ENCODE data around the gene SMYD4. TPM values are rescaled to one million over a fixed set of nuclear protein-coding genes. Genes with fewer than 3 reads are reported as not detected.
"Not testable (repeated sequence)": the region's sequence is repeated elsewhere in the genome, so short reads cannot be mapped to it uniquely, and the experiment has no call there.

The SMYD4 gene
- total and polyA plus RNA-seq, 2 donors (not counting 1 experiment from before 2014, with no cell fraction given) = 5.1 to 11.6 TPM

GRCh38 chr17:1802429-1802828 is 27.3 kb downstream of the SMYD4 start:
- no peak overlapping the region for H3K9ac ChIP-seq (ENCODE audit: insufficient read depth, low read length)
- H3K27me3 ChIP-seq (ENCODE audit: control insufficient read depth, insufficient read depth, low read length) = no peaks in the 10 kb centered on the region
- H3K79me2 ChIP-seq (ENCODE audit: control insufficient read depth, insufficient read depth, low read length) = no peaks in the 10 kb centered on the region
- H3K4me3 ChIP-seq (replicated peaks in 1 of 4; ENCODE audit: control extremely low read depth in 1 of 4, insufficient read depth in 1 of 4, low read depth in 3 of 4, low read length in 4 of 4) = no peak overlapping the region
- H3K9me3 ChIP-seq (ENCODE audit: control insufficient read depth, insufficient read depth, low read depth, low read length) = no peaks in the 10 kb centered on the region
- TF ChIP-seq CTCF (conservative IDR thresholded peaks at IDR 0.05 in 1 of 2, IDR thresholded peaks at IDR 0.05 in 1 of 2; ENCODE audit: low read depth in 1 of 2, low read length in 2 of 2) (no peak), EZH2 (IDR thresholded peaks at IDR 0.05; ENCODE audit: low read length, missing control alignments) (no peak)
- peaks cover 4% of the 10 kb centered on the region for H3K36me3 ChIP-seq (ENCODE audit: control insufficient read depth, insufficient read depth, low read length)
- H3K4me2 ChIP-seq (ENCODE audit: extremely low read depth, insufficient read depth, low read length) = no peak overlapping the region
- no peak overlapping the region for H3K27ac ChIP-seq (ENCODE audit: insufficient read depth, low read length)
- no peak for DNase-seq (ENCODE audit: low read depth in 2 of 2)
- no peak overlapping the region for H2AFZ ChIP-seq (ENCODE audit: low read length)
- H4K20me1 ChIP-seq (ENCODE audit: control insufficient read depth, extremely low read depth, insufficient read depth, low read length) = no peaks in the 10 kb centered on the region
- no peaks in the 10 kb centered on the region for H3K4me1 ChIP-seq (ENCODE audit: control insufficient read depth, extremely low read depth, insufficient read depth, low read length)

DNA sequence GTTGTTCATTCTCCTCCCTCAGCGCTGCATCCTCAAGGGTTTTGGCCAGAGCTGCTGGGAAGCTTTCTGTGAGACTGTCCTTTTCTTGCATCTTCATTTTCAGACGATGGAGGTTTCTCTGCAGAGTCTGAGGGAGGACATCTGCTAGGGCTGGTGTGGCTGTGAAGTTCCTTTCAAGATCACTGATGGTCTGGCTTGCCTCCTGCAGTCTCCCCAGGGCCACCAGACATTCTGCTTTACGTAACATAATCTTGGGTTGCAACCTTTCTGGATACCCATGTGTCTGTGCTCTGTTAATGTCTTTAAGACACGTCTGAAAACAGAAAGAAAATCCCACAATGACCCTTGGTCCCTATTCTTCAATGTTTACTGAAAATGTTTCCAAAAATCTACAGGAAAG is 29.0 kb downstream of the SMYD4 start:
- H3K4me2 ChIP-seq (ENCODE audit: extremely low read depth, insufficient read depth, low read length) = no peak overlapping the region
- no peaks in the 10 kb centered on the region for H3K27me3 ChIP-seq (ENCODE audit: control insufficient read depth, insufficient read depth, low read length)
- peaks cover 4% of the 10 kb centered on the region for H3K36me3 ChIP-seq (ENCODE audit: control insufficient read depth, insufficient read depth, low read length)
- H3K9me3 ChIP-seq (ENCODE audit: control insufficient read depth, insufficient read depth, low read depth, low read length) = no peaks in the 10 kb centered on the region
- no peak overlapping the region for H3K9ac ChIP-seq (ENCODE audit: insufficient read depth, low read length)
- H3K4me1 ChIP-seq (ENCODE audit: control insufficient read depth, extremely low read depth, insufficient read depth, low read length) = no peaks in the 10 kb centered on the region
- no peak overlapping the region for H2AFZ ChIP-seq (ENCODE audit: low read length)
- H3K27ac ChIP-seq (ENCODE audit: insufficient read depth, low read length) = no peak overlapping the region
- DNase-seq (ENCODE audit: low read depth in 2 of 2) = no peak
- TF ChIP-seq CTCF (conservative IDR thresholded peaks at IDR 0.05 in 1 of 2, IDR thresholded peaks at IDR 0.05 in 1 of 2; ENCODE audit: low read depth in 1 of 2, low read length in 2 of 2) (no peak), EZH2 (IDR thresholded peaks at IDR 0.05; ENCODE audit: low read length, missing control alignments) (no peak)
- no peak overlapping the region for H3K4me3 ChIP-seq (replicated peaks in 1 of 4; ENCODE audit: control extremely low read depth in 1 of 4, insufficient read depth in 1 of 4, low read depth in 3 of 4, low read length in 4 of 4)
- no peaks in the 10 kb centered on the region for H4K20me1 ChIP-seq (ENCODE audit: control insufficient read depth, extremely low read depth, insufficient read depth, low read length)
- no peaks in the 10 kb centered on the region for H3K79me2 ChIP-seq (ENCODE audit: control insufficient read depth, insufficient read depth, low read length)

DNA sequence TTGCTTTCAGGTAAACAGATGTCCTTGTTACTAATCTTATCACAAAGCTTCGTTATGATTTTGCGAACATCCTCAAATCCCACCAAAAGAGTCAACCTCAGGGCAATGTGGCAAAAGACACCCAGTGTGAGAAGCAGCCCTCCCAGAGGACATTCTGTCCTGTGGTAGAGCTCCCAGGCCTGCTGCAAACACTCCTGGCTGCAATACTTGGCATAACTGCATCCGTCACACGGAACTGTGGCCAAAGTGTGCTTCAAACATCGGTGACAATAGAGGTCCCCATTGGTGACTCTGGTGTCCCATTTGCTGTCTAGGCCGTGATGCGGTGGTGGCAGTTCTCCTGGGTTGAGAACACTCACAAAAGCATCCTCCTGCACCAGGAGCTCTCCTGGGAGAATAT is 29.5 kb downstream of the SMYD4 start:
- TF ChIP-seq CTCF (conservative IDR thresholded peaks at IDR 0.05 in 1 of 2, IDR thresholded peaks at IDR 0.05 in 1 of 2; ENCODE audit: low read depth in 1 of 2, low read length in 2 of 2) (no peak), EZH2 (IDR thresholded peaks at IDR 0.05; ENCODE audit: low read length, missing control alignments) (no peak)
- no peak overlapping the region for H3K4me2 ChIP-seq (ENCODE audit: extremely low read depth, insufficient read depth, low read length)
- no peaks in the 10 kb centered on the region for H3K9me3 ChIP-seq (ENCODE audit: control insufficient read depth, insufficient read depth, low read depth, low read length)
- H4K20me1 ChIP-seq (ENCODE audit: control insufficient read depth, extremely low read depth, insufficient read depth, low read length) = no peaks in the 10 kb centered on the region
- DNase-seq (ENCODE audit: low read depth in 2 of 2) = no peak
- no peak overlapping the region for H3K4me3 ChIP-seq (replicated peaks in 1 of 4; ENCODE audit: control extremely low read depth in 1 of 4, insufficient read depth in 1 of 4, low read depth in 3 of 4, low read length in 4 of 4)
- H3K9ac ChIP-seq (ENCODE audit: insufficient read depth, low read length) = no peak overlapping the region
- H3K27ac ChIP-seq (ENCODE audit: insufficient read depth, low read length) = no peak overlapping the region
- H3K27me3 ChIP-seq (ENCODE audit: control insufficient read depth, insufficient read depth, low read length) = no peaks in the 10 kb centered on the region
- no peaks in the 10 kb centered on the region for H3K4me1 ChIP-seq (ENCODE audit: control insufficient read depth, extremely low read depth, insufficient read depth, low read length)
- H2AFZ ChIP-seq (ENCODE audit: low read length) = no peak overlapping the region
- peaks cover 4% of the 10 kb centered on the region for H3K36me3 ChIP-seq (ENCODE audit: control insufficient read depth, insufficient read depth, low read length)
- H3K79me2 ChIP-seq (ENCODE audit: control insufficient read depth, insufficient read depth, low read length) = no peaks in the 10 kb centered on the region

- not testable (repeated sequence) for H3K79me2 ChIP-seq (ENCODE audit: control insufficient read depth, insufficient read depth, low read length); H3K27me3 ChIP-seq (ENCODE audit: control insufficient read depth, insufficient read depth, low read length); H3K9me3 ChIP-seq (ENCODE audit: control insufficient read depth, insufficient read depth, low read depth, low read length); DNase-seq (ENCODE audit: low read depth in 2 of 2); H4K20me1 ChIP-seq (ENCODE audit: control insufficient read depth, extremely low read depth, insufficient read depth, low read length); H3K9ac ChIP-seq (ENCODE audit: insufficient read depth, low read length); H3K36me3 ChIP-seq (ENCODE audit: control insufficient read depth, insufficient read depth, low read length); H3K4me3 ChIP-seq (replicated peaks in 1 of 4; ENCODE audit: control extremely low read depth in 1 of 4, insufficient read depth in 1 of 4, low read depth in 3 of 4, low read length in 4 of 4); H3K4me1 ChIP-seq (ENCODE audit: control insufficient read depth, extremely low read depth, insufficient read depth, low read length); H3K4me2 ChIP-seq (ENCODE audit: extremely low read depth, insufficient read depth, low read length); H2AFZ ChIP-seq (ENCODE audit: low read length); H3K27ac ChIP-seq (ENCODE audit: insufficient read depth, low read length)
Observed at GRCh38 chr17:1797846-1798245, 31.9 kb downstream of the SMYD4 start.

All from fibroblast of lung (primary cell).